ENCODE measurements around the gene NFIL3. TPM values are rescaled to one million over a fixed set of nuclear protein-coding genes. Genes with fewer than 3 reads are reported as not detected.

Gene NFIL3
- total and polyA plus RNA-seq, 2 of the 8 experiments (the other 6 are each of a cell fraction or from before 2014, with no cell fraction given), result 3.4 to 13.5 TPM

DNA sequence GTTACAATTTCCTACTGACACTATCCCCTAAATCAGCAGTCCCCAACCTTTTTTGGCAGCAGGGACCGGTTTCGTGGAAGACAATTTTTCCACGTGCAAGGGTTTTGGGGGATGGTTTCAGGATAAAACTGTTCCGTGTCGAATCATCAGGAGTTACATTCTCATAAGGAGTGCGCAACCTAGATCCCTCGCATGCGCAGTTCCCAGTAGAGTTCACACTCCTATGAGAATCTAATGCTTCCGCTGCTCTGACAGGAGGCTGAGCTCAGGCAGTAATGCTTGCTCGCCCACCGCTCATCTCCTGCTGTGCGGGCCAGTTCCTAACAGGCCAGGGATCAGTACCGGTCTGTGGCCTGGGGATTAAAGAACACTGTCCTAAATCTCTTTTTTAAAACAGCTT, 13.2 kb upstream of the NFIL3 start:
- Histone ChIP-seq H3K27ac (ENCODE audit: low read depth, low read length) (no peak overlapping the region), H3K36me3 (ENCODE audit: control insufficient read depth in 2 of 4, insufficient read depth in 4 of 4, low read length in 3 of 4) (no peaks in the 10 kb centered on the region), H4K5ac (ENCODE audit: insufficient read length, low read depth, low read length) (no peak overlapping the region), H3K9me3 (ENCODE audit: insufficient read depth in 2 of 2, low read depth in 1 of 2, low read length in 1 of 2) (no peaks in the 10 kb centered on the region), H2BK120ac (replicated peaks; ENCODE audit: low read depth, low read length) (no peak overlapping the region), H3K18ac (ENCODE audit: extremely low read depth, low read length) (no peak overlapping the region), H2AFZ (ENCODE audit: low read length) (no peak overlapping the region), H3K4me2 (ENCODE audit: insufficient read depth in 1 of 2, low read depth in 2 of 2, low read length in 2 of 2) (no peak overlapping the region), H3K79me1 (ENCODE audit: low read depth, low read length) (no peaks in the 10 kb centered on the region), H3K9ac (replicated peaks in 1 of 4; ENCODE audit: extremely low read depth in 1 of 4, low read depth in 3 of 4, low read length in 3 of 4) (no peak overlapping the region), H3K4me3 (ENCODE audit: extremely low read depth in 1 of 4, insufficient read depth in 2 of 4, low read depth in 3 of 4, low read length in 4 of 4) (no peak overlapping the region), H4K8ac (ENCODE audit: extremely low read depth, insufficient read depth, low read length) (no peak overlapping the region), H2BK15ac (ENCODE audit: low read length) (no peak overlapping the region), H3K27me3 (replicated peaks in 1 of 4; ENCODE audit: control insufficient read depth in 3 of 4, extremely low read depth in 1 of 4, insufficient read depth in 3 of 4, low read length in 3 of 4) (no peaks in the 10 kb centered on the region), H2AK5ac (ENCODE audit: low read depth, low read length) (no peak overlapping the region), H3K23ac (ENCODE audit: insufficient read length) (no peak overlapping the region), H3K23me2 (ENCODE audit: low read depth, low read length) (no peaks in the 10 kb centered on the region), H3K56ac (replicated peaks; ENCODE audit: insufficient read length, low read depth, low read length) (no peak overlapping the region), H4K91ac (replicated peaks; ENCODE audit: insufficient read length, low read length) (no peak overlapping the region), H4K20me1 (replicated peaks in 1 of 2; ENCODE audit: control insufficient read depth in 1 of 2, insufficient read depth in 2 of 2, low read length in 2 of 2) (no peaks in the 10 kb centered on the region), H2BK20ac (ENCODE audit: low read length) (no peak overlapping the region), H3K14ac (ENCODE audit: insufficient read length) (no peak overlapping the region), H2BK5ac (ENCODE audit: low read depth, low read length) (no peak overlapping the region), H2BK12ac (ENCODE audit: low read depth, low read length) (no peak overlapping the region), H3K4me1 (replicated peaks in 1 of 4; ENCODE audit: control insufficient read depth in 3 of 4, insufficient read depth in 4 of 4, low read length in 3 of 4) (no peaks in the 10 kb centered on the region), H3K4ac (replicated peaks; ENCODE audit: insufficient read length, low read depth, low read length) (no peak overlapping the region), H3K79me2 (ENCODE audit: control insufficient read depth in 1 of 2, insufficient read depth in 2 of 2, low read length in 2 of 2) (no peaks in the 10 kb centered on the region)
- POLR2A ChIA-PET (ENCODE audit: partially characterized antibody), result interaction anchor here (1.1 kb wide), 1 partner anchor 13 kb away, joined by 6 read pairs; the partner anchor contains the start of gene NFIL3
- CTCF ChIA-PET (ENCODE audit: partially characterized antibody), result interaction anchor here (1.2 to 2.1 kb wide), 4 partner anchors 9 to 403 kb away, joined by 4 to 10 read pairs (median 6); no protein-coding TSS in a partner anchor
- TF ChIP-seq CHD2 (IDR thresholded peaks at IDR 0.05; ENCODE audit: low read length) (no peak), SIX5 (IDR thresholded peaks at IDR 0.05; ENCODE audit: low read depth, low read length) (no peak), ZNF274 (IDR thresholded peaks at IDR 0.05; ENCODE audit: borderline replicate concordance, extremely low read depth, low read length) (no peak), RAD21 (IDR thresholded peaks at IDR 0.05 in 1 of 2, conservative IDR thresholded peaks at IDR 0.05 in 1 of 2; ENCODE audit: low read depth in 2 of 2, low read length in 2 of 2) (no peak), PHF8 (conservative IDR thresholded peaks at IDR 0.05; ENCODE audit: low read depth, low read length) (no peak), KDM5A (IDR thresholded peaks at IDR 0.05; ENCODE audit: low read length) (no peak)
- whole genome bisulfite sequencing, 2 experiments (ENCODE audit: extremely low coverage in 1 of 2, insufficient coverage in 1 of 2, insufficient read length in 1 of 2, insufficient replicate concordance in 2 of 2, low coverage in 1 of 2, low lambda C conversion rate in 2 of 2, missing lambda C conversion rate in 1 of 2), result 85% methylated on average over 13 of the region's 13 CpGs; no CpG with 5 or more reads in 1 of the 2 experiments
- no peak for FAIRE-seq
- no peak for DNase-seq (ENCODE audit: low read depth in 1 of 2, low spot score in 2 of 2)

Measured in H1 (cell line).